SK-N-SH (cell line): ENCODE results near the gene BPIFB1. TPM values are rescaled to one million over a fixed set of nuclear protein-coding genes. Genes with fewer than 3 reads are reported as not detected.

Experiments used
- CTCF ChIA-PET: fragments of 300-600, 350-600 bp; formaldehyde crosslinking; extraction: SDS; loops from one replicate; lab custom pipeline; 2021; lab: Yijun Ruan, JAX
- POLR2A ChIA-PET: fragments of 350-600 bp; sonication (Branson Sonifier 250); formaldehyde crosslinking; extraction: SDS; loops from one replicate; lab custom pipeline; 2020; ENCODE audit warnings: antibody characterized with exemption, inconsistent platforms; lab: Yijun Ruan, JAX
- DNase-seq: peaks from one replicate; pipeline ENCODE4 v3.0.0; 2012
- H2AFZ ChIP-seq: fragments of 200-600 bp; sonication (generic); 2 replicates; pipeline ENCODE4 v1.8.1; 2016; ENCODE audit warnings: antibody characterized with exemption, mild to moderate bottlenecking, low read depth
- H3F3A ChIP-seq: fragments of 200-600 bp; sonication (generic); replicated peaks from 2 replicates; pipeline ENCODE3; 2016; ENCODE audit warnings: antibody characterized with exemption, mild to moderate bottlenecking; ENCODE audit not compliant: insufficient read depth
- H3K27ac ChIP-seq, 2 experiments: fragments of 200-500 bp in 1 of 2; fragments of 200-600 bp in 1 of 2; sonication (Bioruptor generic) in 1 of 2; sonication (generic), shearing (Covaris generic) in 1 of 2; 2 replicates each; pipeline versions ENCODE4 v1.5.1 to v1.6.1; 2014 to 2016; ENCODE audit warnings: low read depth in 2 of 2, inconsistent platforms in 1 of 2, low read length in 1 of 2, mild to moderate bottlenecking in 1 of 2, mixed read lengths in 1 of 2
- H3K27me3 ChIP-seq: fragments of 200-600 bp; sonication (generic), shearing (Covaris generic); 2 replicates; pipeline ENCODE4 v1.6.1; 2016; ENCODE audit warnings: mixed run types; ENCODE audit not compliant: insufficient read depth
- H3K36me3 ChIP-seq, 2 experiments: fragments of 200-500 bp in 1 of 2; fragments of 200-600 bp in 1 of 2; sonication (Bioruptor generic) in 1 of 2; sonication (generic) in 1 of 2; replicated peaks in 1 of 2; 2 replicates each; pipeline versions ENCODE3 to v1.5.1; 2014 to 2016; ENCODE audit warnings: low read length in 1 of 2, mild to moderate bottlenecking in 1 of 2; ENCODE audit not compliant: insufficient read depth in 2 of 2, control insufficient read depth in 1 of 2
- H3K4me1 ChIP-seq, 2 experiments: fragments of 200-500 bp in 1 of 2; fragments of 200-600 bp in 1 of 2; sonication (Bioruptor generic) in 1 of 2; sonication (generic), shearing (Covaris generic) in 1 of 2; 2 replicates each; pipeline versions ENCODE4 v1.5.1 to v1.6.1; 2014 to 2016; ENCODE audit warnings: low read depth in 1 of 2, low read length in 1 of 2, mixed run types in 1 of 2; ENCODE audit not compliant: insufficient read depth in 2 of 2, control insufficient read depth in 1 of 2
- H3K4me2 ChIP-seq: fragments of 200-600 bp; sonication (generic), shearing (Covaris generic); 2 replicates; pipeline ENCODE4 v1.6.1; 2017; ENCODE audit warnings: mixed run types
- H3K4me3 ChIP-seq, 2 experiments: fragments of 200-500 bp in 1 of 2; fragments of 200-600 bp in 1 of 2; sonication (Bioruptor generic) in 1 of 2; sonication (generic), shearing (Covaris generic) in 1 of 2; 2 replicates each; pipeline versions ENCODE4 v1.5.1 to v1.8.1; 2014 to 2016; ENCODE audit warnings: low read depth in 2 of 2, inconsistent platforms in 1 of 2, low read length in 1 of 2, mild to moderate bottlenecking in 1 of 2, mixed read lengths in 1 of 2, moderate library complexity in 1 of 2
- H3K79me2 ChIP-seq: fragments of 200-600 bp; sonication (generic); 2 replicates; pipeline ENCODE4 v1.8.1; 2017; ENCODE audit warnings: mild to moderate bottlenecking; ENCODE audit not compliant: insufficient read depth
- H3K9ac ChIP-seq: fragments of 200-600 bp; sonication (generic); 2 replicates; pipeline ENCODE4 v1.6.1; 2017; ENCODE audit warnings: mixed run types
- H3K9me2 ChIP-seq: fragments of 200-600 bp; sonication (generic); 2 replicates; pipeline ENCODE4 v1.6.1; 2017; ENCODE audit warnings: mixed run types
- H3K9me3 ChIP-seq: fragments of 200-600 bp; sonication (generic); 2 replicates; pipeline ENCODE4 v1.6.1; 2017; ENCODE audit warnings: mixed run types, mild to moderate bottlenecking, moderate library complexity
- H4K20me1 ChIP-seq: fragments of 200-600 bp; sonication (generic); 2 replicates; pipeline ENCODE4 v1.6.1; 2017; ENCODE audit warnings: mild to moderate bottlenecking, mixed run types; ENCODE audit not compliant: insufficient read depth
- GABPA ChIP-seq: IDR thresholded peaks from 2 replicates; pipeline ENCODE4 v1.4.0; 2012; ENCODE audit warnings: low read depth, mild to moderate bottlenecking
- GATA2 ChIP-seq: sonication (generic); formaldehyde crosslinking; IDR thresholded peaks from 2 replicates; pipeline ENCODE4 v1.5.0; 2020; ENCODE audit warnings: mild to moderate bottlenecking, missing genetic modification reagents
- MEF2A ChIP-seq: IDR thresholded peaks from 2 replicates; pipeline ENCODE4 v1.4.0; 2012; ENCODE audit warnings: low read depth, borderline replicate concordance
- NFIC ChIP-seq: IDR thresholded peaks from 2 replicates; pipeline ENCODE4 v1.4.0; 2012; ENCODE audit warnings: borderline replicate concordance
- POLR2AphosphoS5 ChIP-seq: IDR thresholded peaks from 2 replicates; pipeline ENCODE4 v1.6.1; 2012; ENCODE audit warnings: low read depth, low read length
- RAD21 ChIP-seq: IDR thresholded peaks from 2 replicates; pipeline ENCODE4 v1.6.1; 2012; ENCODE audit warnings: mild to moderate bottlenecking, low read length
- RFX5 ChIP-seq: IDR thresholded peaks from 2 replicates; pipeline ENCODE4 v1.6.1; 2012; ENCODE audit warnings: mild to moderate bottlenecking, improper control_type of control experiment, low read length
- RXRA ChIP-seq: IDR thresholded peaks from 2 replicates; pipeline ENCODE4 v1.4.0; 2012; ENCODE audit warnings: low read depth, mild to moderate bottlenecking, borderline replicate concordance
- SMC3 ChIP-seq: IDR thresholded peaks from 2 replicates; pipeline ENCODE4 v1.6.1; 2012; ENCODE audit warnings: low read depth, low read length, improper control_type of control experiment
- YY1 ChIP-seq: IDR thresholded peaks from 2 replicates; pipeline ENCODE4 v1.4.0; 2012; ENCODE audit warnings: low read depth, mild to moderate bottlenecking
- WGBS: methylation state at CpG from one replicate; pipeline ENCODE4 v1.1.6; 2017; ENCODE audit warnings: low lambda C conversion rate; 5-methylcytosine and 5-hydroxymethylcytosine counted together
- polyA plus RNA-seq, 3 experiments: library from polyadenylated mRNA; depleted of rRNA; stranded (reverse); fragments of >200 nt; gene quantifications; 2 replicates each; pipeline ENCODE4 v1.2.3, GENCODE V29; 2012
- TF ChIP-seq, protein P1 (sequence below): IDR thresholded peaks from 2 replicates; pipeline ENCODE4; 2012
- TF ChIP-seq, protein P2 (sequence below): IDR thresholded peaks from 2 replicates; pipeline ENCODE4 v1.6.1; 2012; ENCODE audit warnings: mild to moderate bottlenecking, low read depth, low read length, moderate library complexity
- TF ChIP-seq, protein P3 (sequence below): fragments of 200-600 bp; sonication (generic); IDR thresholded peaks from 2 replicates; pipeline ENCODE4 v1.6.1; 2017; ENCODE audit warnings: antibody characterized with exemption, mild to moderate bottlenecking, moderate library complexity
- TF ChIP-seq, protein P4 (sequence below): IDR thresholded peaks from 2 replicates; pipeline ENCODE4 v1.4.0; 2012; ENCODE audit warnings: low read depth, borderline replicate concordance
- TF ChIP-seq, protein P5 (sequence below): IDR thresholded peaks from 2 replicates; pipeline ENCODE4 v1.4.0; 2012; ENCODE audit warnings: low read depth
- TF ChIP-seq, protein P6 (sequence below): fragments of 150-350 bp; IDR thresholded peaks from 2 replicates; pipeline ENCODE4 v1.6.1; 2016; ENCODE audit warnings: mild to moderate bottlenecking, low read depth, low read length

BPIFB1 gene
- polyA plus RNA-seq, 1 of the 3 experiments (the other 2 are of a cell fraction): not detected

DNA sequence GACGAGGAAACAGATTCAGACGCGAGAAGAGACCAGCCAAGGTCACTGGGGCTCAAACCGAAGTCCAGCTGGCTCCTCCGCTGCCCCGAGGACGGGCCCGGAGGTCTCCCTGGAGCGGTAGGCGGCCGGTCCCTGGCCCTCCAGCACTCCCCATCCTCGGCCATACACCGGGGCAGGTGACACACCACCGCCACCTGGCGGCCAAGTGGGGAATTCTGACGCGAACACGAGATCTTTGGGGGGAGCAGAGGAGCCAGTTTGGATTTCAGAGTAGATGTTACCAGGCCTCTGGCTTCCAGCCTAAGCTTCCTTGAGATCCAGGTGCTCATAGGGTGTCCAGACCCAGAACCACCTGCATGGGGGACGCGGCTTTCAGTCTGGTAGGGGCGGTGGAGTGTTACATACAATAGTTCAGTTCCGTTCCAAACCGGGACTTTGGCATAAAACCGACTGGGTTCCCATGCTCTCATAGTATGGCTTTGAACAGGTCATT lies 16.1 kb downstream of the BPIFB1 start:
- POLR2A ChIA-PET: no interaction called here
- TF ChIP-seq, protein P1, sequence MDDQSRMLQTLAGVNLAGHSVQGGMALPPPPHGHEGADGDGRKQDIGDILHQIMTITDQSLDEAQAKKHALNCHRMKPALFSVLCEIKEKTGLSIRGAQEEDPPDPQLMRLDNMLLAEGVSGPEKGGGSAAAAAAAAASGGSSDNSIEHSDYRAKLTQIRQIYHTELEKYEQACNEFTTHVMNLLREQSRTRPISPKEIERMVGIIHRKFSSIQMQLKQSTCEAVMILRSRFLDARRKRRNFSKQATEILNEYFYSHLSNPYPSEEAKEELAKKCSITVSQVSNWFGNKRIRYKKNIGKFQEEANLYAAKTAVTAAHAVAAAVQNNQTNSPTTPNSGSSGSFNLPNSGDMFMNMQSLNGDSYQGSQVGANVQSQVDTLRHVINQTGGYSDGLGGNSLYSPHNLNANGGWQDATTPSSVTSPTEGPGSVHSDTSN: no peak
- TF ChIP-seq, protein P2, sequence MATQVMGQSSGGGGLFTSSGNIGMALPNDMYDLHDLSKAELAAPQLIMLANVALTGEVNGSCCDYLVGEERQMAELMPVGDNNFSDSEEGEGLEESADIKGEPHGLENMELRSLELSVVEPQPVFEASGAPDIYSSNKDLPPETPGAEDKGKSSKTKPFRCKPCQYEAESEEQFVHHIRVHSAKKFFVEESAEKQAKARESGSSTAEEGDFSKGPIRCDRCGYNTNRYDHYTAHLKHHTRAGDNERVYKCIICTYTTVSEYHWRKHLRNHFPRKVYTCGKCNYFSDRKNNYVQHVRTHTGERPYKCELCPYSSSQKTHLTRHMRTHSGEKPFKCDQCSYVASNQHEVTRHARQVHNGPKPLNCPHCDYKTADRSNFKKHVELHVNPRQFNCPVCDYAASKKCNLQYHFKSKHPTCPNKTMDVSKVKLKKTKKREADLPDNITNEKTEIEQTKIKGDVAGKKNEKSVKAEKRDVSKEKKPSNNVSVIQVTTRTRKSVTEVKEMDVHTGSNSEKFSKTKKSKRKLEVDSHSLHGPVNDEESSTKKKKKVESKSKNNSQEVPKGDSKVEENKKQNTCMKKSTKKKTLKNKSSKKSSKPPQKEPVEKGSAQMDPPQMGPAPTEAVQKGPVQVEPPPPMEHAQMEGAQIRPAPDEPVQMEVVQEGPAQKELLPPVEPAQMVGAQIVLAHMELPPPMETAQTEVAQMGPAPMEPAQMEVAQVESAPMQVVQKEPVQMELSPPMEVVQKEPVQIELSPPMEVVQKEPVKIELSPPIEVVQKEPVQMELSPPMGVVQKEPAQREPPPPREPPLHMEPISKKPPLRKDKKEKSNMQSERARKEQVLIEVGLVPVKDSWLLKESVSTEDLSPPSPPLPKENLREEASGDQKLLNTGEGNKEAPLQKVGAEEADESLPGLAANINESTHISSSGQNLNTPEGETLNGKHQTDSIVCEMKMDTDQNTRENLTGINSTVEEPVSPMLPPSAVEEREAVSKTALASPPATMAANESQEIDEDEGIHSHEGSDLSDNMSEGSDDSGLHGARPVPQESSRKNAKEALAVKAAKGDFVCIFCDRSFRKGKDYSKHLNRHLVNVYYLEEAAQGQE: no peak
- TF ChIP-seq, protein P3, sequence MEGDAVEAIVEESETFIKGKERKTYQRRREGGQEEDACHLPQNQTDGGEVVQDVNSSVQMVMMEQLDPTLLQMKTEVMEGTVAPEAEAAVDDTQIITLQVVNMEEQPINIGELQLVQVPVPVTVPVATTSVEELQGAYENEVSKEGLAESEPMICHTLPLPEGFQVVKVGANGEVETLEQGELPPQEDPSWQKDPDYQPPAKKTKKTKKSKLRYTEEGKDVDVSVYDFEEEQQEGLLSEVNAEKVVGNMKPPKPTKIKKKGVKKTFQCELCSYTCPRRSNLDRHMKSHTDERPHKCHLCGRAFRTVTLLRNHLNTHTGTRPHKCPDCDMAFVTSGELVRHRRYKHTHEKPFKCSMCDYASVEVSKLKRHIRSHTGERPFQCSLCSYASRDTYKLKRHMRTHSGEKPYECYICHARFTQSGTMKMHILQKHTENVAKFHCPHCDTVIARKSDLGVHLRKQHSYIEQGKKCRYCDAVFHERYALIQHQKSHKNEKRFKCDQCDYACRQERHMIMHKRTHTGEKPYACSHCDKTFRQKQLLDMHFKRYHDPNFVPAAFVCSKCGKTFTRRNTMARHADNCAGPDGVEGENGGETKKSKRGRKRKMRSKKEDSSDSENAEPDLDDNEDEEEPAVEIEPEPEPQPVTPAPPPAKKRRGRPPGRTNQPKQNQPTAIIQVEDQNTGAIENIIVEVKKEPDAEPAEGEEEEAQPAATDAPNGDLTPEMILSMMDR: peak; percentile 88
- TF ChIP-seq SMC3: peak; percentile 61; the same call in 1 of the 2 replicates
- TF ChIP-seq NFIC: no peak
- TF ChIP-seq RFX5: no peak
- peak; percentile 73 for TF ChIP-seq RAD21
- CTCF ChIA-PET: interaction anchor here (0.6 to 2.6 kb wide), 26 partner anchors 10 to 775 kb away, joined by 3 to 35 read pairs (median 5); no protein-coding TSS in a partner anchor
- no peaks in the 10 kb centered on the region for H3K9me3 ChIP-seq
- H3K9me2 ChIP-seq: no peaks in the 10 kb centered on the region
- H3K27ac ChIP-seq: no peak overlapping the region
- peak overlapping the region; percentile 16 to 19 for H3K4me3 ChIP-seq
- no peak overlapping the region for H2AFZ ChIP-seq
- H3K9ac ChIP-seq: no peak overlapping the region
- peaks cover 22% of the 10 kb centered on the region; the same call in 1 of the 2 replicates for H3K27me3 ChIP-seq
- H3K4me1 ChIP-seq: no peaks in the 10 kb centered on the region
- no peaks in the 10 kb centered on the region for H3F3A ChIP-seq
- no peaks in the 10 kb centered on the region for H3K36me3 ChIP-seq
- 3% methylated on average over 8 of the region's 24 CpGs for WGBS
- no peaks in the 10 kb centered on the region for H4K20me1 ChIP-seq
- peak overlapping the region; percentile 54 for H3K4me2 ChIP-seq
- DNase-seq: peak; percentile 87
- H3K79me2 ChIP-seq: no peaks in the 10 kb centered on the region

DNA sequence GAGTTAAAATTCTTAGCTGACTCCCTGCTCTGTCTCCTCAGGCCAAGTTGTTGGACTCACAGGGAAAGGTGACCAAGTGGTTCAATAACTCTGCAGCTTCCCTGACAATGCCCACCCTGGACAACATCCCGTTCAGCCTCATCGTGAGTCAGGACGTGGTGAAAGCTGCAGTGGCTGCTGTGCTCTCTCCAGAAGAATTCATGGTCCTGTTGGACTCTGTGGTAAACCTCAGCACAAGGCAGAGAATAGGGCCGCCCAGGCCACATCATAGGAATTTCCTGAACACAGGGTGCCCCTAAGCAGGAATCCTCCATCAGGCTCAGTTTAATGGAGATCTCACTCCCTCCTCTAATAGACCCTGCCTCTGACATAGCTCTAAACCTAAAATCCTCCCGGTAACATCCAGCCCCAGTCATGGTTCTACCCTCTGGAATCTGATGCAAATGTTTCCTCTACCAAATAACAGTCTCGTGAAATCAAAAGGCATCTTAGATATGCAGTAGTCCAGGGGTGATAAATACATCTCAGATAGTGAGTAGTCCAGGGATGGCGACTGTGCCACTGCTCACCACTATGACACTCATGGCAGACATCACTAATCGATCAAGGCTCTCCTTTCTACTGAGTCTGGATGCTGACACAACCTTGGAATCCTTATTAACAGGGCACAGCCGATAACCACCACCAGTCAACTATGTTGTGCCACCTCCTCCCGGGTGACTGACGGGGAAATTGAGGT lies 18.3 kb downstream of the BPIFB1 start:
- Histone ChIP-seq H2AFZ (no peak overlapping the region), H3F3A (no peaks in the 10 kb centered on the region), H3K36me3 (no peaks in the 10 kb centered on the region), H3K4me1 (no peaks in the 10 kb centered on the region; a peak in 1 of 4 replicates), H3K27ac (no peak overlapping the region), H3K27me3 (peaks cover 16% of the 10 kb centered on the region; the same call in 1 of the 2 replicates), H3K79me2 (no peaks in the 10 kb centered on the region), H3K4me2 (no peak overlapping the region), H3K9me2 (no peaks in the 10 kb centered on the region), H3K4me3 (no peak overlapping the region), H4K20me1 (no peaks in the 10 kb centered on the region), H3K9ac (no peak overlapping the region), H3K9me3 (no peaks in the 10 kb centered on the region)
- ChIA-PET POLR2A (no interaction called here), CTCF (interaction anchor here (0.6 to 5.4 kb wide), 5 partner anchors 9 to 39 kb away, joined by 3 to 35 read pairs (median 10); partner anchors contain the start of gene BPIFB1)
- no peak for DNase-seq
- 10% methylated on average over 8 of the region's 11 CpGs for WGBS
- TF ChIP-seq MEF2A (no peak), GATA2 (CRISPR knock-in tag) (no peak), YY1 (no peak), RFX5 (no peak), SMC3 (no peak), RXRA (no peak), POLR2AphosphoS5 (no peak), GABPA (no peak)
- TF ChIP-seq, protein P4, sequence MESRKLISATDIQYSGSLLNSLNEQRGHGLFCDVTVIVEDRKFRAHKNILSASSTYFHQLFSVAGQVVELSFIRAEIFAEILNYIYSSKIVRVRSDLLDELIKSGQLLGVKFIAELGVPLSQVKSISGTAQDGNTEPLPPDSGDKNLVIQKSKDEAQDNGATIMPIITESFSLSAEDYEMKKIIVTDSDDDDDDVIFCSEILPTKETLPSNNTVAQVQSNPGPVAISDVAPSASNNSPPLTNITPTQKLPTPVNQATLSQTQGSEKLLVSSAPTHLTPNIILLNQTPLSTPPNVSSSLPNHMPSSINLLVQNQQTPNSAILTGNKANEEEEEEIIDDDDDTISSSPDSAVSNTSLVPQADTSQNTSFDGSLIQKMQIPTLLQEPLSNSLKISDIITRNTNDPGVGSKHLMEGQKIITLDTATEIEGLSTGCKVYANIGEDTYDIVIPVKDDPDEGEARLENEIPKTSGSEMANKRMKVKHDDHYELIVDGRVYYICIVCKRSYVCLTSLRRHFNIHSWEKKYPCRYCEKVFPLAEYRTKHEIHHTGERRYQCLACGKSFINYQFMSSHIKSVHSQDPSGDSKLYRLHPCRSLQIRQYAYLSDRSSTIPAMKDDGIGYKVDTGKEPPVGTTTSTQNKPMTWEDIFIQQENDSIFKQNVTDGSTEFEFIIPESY: no peak
- TF ChIP-seq, protein P5, sequence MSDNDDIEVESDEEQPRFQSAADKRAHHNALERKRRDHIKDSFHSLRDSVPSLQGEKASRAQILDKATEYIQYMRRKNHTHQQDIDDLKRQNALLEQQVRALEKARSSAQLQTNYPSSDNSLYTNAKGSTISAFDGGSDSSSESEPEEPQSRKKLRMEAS: no peak
- TF ChIP-seq, protein P6, sequence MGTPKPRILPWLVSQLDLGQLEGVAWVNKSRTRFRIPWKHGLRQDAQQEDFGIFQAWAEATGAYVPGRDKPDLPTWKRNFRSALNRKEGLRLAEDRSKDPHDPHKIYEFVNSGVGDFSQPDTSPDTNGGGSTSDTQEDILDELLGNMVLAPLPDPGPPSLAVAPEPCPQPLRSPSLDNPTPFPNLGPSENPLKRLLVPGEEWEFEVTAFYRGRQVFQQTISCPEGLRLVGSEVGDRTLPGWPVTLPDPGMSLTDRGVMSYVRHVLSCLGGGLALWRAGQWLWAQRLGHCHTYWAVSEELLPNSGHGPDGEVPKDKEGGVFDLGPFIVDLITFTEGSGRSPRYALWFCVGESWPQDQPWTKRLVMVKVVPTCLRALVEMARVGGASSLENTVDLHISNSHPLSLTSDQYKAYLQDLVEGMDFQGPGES: no peak
